ENCODE measurements around the gene SGMS2. TPM values are rescaled to one million over a fixed set of nuclear protein-coding genes. Genes with fewer than 3 reads are reported as not detected.

SGMS2 gene
- total and polyA plus RNA-seq, 7 donors = 3.0 to 204 (median 101) TPM

DNA sequence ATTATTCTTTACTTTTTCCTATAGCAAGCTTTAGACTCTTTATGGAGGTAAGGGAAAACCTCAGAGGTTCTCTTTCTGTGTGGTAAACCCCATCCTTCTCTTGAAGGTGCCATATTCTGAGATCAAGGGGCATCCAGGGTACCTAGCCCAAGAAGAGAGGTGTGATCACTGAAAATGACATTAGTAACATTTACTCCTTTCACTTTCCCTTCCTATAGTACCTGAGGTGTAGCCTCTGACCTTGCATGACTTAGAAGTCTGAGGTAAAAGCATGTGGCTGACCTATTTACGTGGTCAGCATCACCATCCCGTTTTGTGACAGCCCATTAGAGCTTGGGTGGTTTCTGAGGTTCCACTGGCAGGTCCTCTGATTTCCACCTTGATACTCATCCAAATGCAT is 25.7 kb downstream of the SGMS2 start:
- TF ChIP-seq CTCF (IDR thresholded peaks at IDR 0.05) = no peak
- no peak for TF ChIP-seq EP300 (IDR thresholded peaks at IDR 0.05)
- no peak for TF ChIP-seq POLR2AphosphoS5 (IDR thresholded peaks at IDR 0.05)
- no peak for TF ChIP-seq POLR2A (IDR thresholded peaks at IDR 0.05)
- 75 to 89% methylated on average over 2 of the region's 2 CpGs for WGBS, 2 donors
- Histone ChIP-seq H3K27ac (no peak overlapping the region), H3K36me3 (no peaks in the 10 kb centered on the region), H3K9me3 (no peaks in the 10 kb centered on the region), H3K4me3 (no peak overlapping the region), H3K4me1 (peaks cover 0 to 45% (median 32%) of the 10 kb centered on the region in 4 donors), H3K27me3 (no peaks in the 10 kb centered on the region)
- intact Hi-C loops (cut with DNase I) = no loop called here
- no peak for DNase-seq

DNA sequence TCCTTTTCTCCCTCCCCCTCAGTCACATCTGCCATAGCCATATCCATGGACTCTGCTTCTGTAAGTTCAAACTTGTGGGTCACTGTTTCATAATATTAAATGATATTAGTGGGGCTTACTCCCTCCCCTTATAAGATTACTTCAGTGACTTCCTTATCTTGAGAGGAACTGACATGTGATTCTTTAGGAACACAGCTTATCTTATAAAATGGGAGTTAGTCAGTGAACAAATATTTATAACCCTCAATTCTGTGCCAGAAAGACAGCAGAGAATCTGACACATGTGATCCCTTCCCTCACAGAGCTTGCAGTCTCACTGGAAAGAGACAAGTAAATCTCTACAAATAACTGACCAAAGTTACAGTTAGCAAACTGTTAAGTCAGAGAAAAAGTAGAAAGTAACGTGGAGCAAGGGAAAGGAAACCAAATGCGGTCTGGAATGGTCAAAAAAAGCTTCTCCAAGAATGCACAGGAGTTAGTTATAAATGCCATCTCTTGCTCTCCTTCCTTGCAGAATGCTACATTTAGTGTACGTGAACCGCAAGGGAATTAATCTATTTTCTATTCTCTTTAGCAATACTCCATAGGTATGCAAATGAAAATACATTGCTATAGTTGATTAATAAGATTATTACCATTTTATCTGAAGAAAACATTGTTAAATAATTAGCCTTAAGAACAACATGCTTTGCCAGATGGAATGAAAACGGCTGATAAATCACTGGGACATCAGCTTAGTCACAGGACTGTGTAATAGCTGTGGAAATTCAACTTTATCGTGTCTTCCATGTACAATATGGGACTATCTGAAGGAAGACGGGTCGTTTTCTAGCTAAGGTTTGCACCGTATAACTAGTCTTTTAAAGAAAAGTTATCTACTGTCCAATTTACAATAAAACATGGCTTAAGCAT is 29.0 kb downstream of the SGMS2 start:
- peaks cover 0 to 69% (median 56%) of the 10 kb centered on the region in 4 donors for H3K4me1 ChIP-seq
- H3K27ac ChIP-seq = peak overlapping the region; percentile 40 to 69 (median 62)
- no peak for TF ChIP-seq POLR2AphosphoS5 (IDR thresholded peaks at IDR 0.05)
- TF ChIP-seq CTCF (IDR thresholded peaks at IDR 0.05) = no peak
- TF ChIP-seq POLR2A (IDR thresholded peaks at IDR 0.05) = no peak
- TF ChIP-seq EP300 (IDR thresholded peaks at IDR 0.05) = no peak
- no peaks in the 10 kb centered on the region for H3K9me3 ChIP-seq
- H3K27me3 ChIP-seq = no peaks in the 10 kb centered on the region
- intact Hi-C loops (cut with DNase I) = no loop called here
- H3K36me3 ChIP-seq = no peaks in the 10 kb centered on the region
- 81% methylated on average over 9 of the region's 9 CpGs for WGBS, 2 donors
- peak overlapping the region in 1 of 4 donors; percentile 9 for H3K4me3 ChIP-seq
- DNase-seq = no peak

DNA sequence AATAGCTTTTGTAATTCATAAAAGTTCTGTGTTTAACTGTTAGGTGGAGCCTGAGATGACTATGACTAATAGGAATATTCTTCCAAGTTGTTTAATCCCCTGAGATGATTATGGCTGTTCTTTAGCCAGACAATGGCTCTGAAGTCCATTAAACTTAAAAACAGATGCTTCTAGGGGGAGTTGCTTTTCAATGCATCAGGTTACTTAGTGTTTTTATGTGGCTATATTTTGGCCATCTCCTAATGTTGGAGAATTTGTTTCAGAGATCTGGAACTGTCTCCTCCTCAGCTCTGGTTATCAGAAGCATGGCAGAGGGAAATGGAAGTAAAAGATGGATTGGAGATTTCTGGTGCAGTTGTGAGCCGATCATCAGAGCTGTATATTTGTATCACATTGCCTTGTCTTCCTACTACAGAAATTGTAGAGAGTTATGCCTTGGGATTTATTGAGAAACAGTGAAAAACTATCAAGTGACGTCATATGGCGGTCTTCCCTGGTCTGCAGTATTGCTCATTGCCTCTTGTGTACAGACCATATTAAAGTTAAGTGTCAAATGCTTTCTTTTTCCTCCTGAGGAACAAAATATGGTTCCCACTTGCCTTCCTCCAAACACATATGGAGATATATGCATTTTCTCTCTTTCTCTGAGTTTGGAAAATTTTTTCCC is 29.8 kb downstream of the SGMS2 start:
- WGBS, 2 donors = 86 to 96% methylated on average over 3 of the region's 3 CpGs
- no peak for DNase-seq
- no peaks in the 10 kb centered on the region for H3K36me3 ChIP-seq
- peak overlapping the region; percentile 40 to 69 (median 62) for H3K27ac ChIP-seq
- no peak for TF ChIP-seq POLR2A (IDR thresholded peaks at IDR 0.05)
- no peak for TF ChIP-seq CTCF (IDR thresholded peaks at IDR 0.05)
- no peak for TF ChIP-seq EP300 (IDR thresholded peaks at IDR 0.05)
- TF ChIP-seq POLR2AphosphoS5 (IDR thresholded peaks at IDR 0.05) = no peak
- H3K4me1 ChIP-seq = peaks cover 0 to 73% (median 60%) of the 10 kb centered on the region in 4 donors
- intact Hi-C loops (cut with DNase I) = loop anchor here (5.0 kb wide), 1 partner anchor 48 kb away; no protein-coding TSS in a partner anchor
- no peaks in the 10 kb centered on the region for H3K27me3 ChIP-seq
- H3K4me3 ChIP-seq = peak overlapping the region in 1 of 4 donors; percentile 9
- H3K9me3 ChIP-seq = no peaks in the 10 kb centered on the region

DNA sequence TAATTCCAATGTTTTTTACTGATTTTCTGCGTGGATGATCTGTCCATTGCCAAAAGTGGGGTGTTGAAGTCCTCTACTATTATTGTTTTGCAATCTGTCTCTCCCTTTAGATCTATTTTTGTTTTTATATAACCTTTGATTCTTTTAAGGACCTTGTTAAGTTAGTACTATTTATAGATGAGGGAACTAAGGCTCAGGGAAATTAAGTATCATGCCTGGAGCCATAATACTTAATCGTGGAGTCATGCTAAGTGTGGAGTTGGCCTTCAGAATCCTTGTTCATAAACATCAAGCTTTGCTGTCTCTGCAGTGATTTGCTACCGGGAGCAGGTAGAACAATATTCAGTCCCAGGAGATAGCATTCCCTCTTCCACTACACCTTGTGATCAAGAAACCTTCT is 31.0 kb downstream of the SGMS2 start:
- DNase-seq = no peak
- Histone ChIP-seq H3K27ac (peak overlapping the region in 3 of 4 donors; percentile 4 to 40 (median 40)), H3K27me3 (no peaks in the 10 kb centered on the region), H3K9me3 (no peaks in the 10 kb centered on the region), H3K36me3 (no peaks in the 10 kb centered on the region), H3K4me1 (peaks cover 0 to 81% (median 64%) of the 10 kb centered on the region in 4 donors), H3K4me3 (no peak overlapping the region)
- 87% methylated on average over 3 of the region's 3 CpGs for WGBS, 2 donors
- intact Hi-C loops (cut with DNase I) = loop anchor here (5.0 kb wide), 1 partner anchor 47 kb away; no protein-coding TSS in a partner anchor
- TF ChIP-seq POLR2A (IDR thresholded peaks at IDR 0.05) = no peak
- TF ChIP-seq EP300 (IDR thresholded peaks at IDR 0.05) = no peak
- no peak for TF ChIP-seq CTCF (IDR thresholded peaks at IDR 0.05)
- TF ChIP-seq POLR2AphosphoS5 (IDR thresholded peaks at IDR 0.05) = no peak
